Astrocyte (in vitro differentiated cells and primary cell): ENCODE measurements around the gene GTPBP3. TPM values are rescaled to one million over a fixed set of nuclear protein-coding genes. Genes with fewer than 3 reads are reported as not detected.

ENCODE experiments used
- DNase-seq: peaks from one replicate; pipeline ENCODE4 v3.0.0-alpha.2; 2010; ENCODE audit warnings: low read depth
- FAIRE-seq: peaks from 2 replicates; lab custom pipeline; 2011; peaks lifted over from hg19 to GRCh38; lab: Jason Lieb, UNC
- H2AFZ ChIP-seq: 2 replicates; pipeline ENCODE4 v1.6.0; 2012; ENCODE audit warnings: low read depth, low read length, inconsistent platforms
- H3K27ac ChIP-seq: 2 replicates; pipeline ENCODE4 v1.5.1; 2011; ENCODE audit warnings: low read depth, low read length, inconsistent platforms
- H3K27me3 ChIP-seq: 2 replicates; pipeline ENCODE4 v1.6.0; 2011; ENCODE audit warnings: low read length, inconsistent platforms; ENCODE audit not compliant: insufficient read depth
- H3K36me3 ChIP-seq: 2 replicates; pipeline ENCODE4 v1.5.1; 2011; ENCODE audit warnings: low read length, inconsistent platforms; ENCODE audit not compliant: insufficient read depth
- H3K4me1 ChIP-seq: 2 replicates; pipeline ENCODE4 v1.5.1; 2011; ENCODE audit warnings: low read length, inconsistent platforms; ENCODE audit not compliant: insufficient read depth
- H3K4me2 ChIP-seq: 2 replicates; pipeline ENCODE4 v1.6.0; 2012; ENCODE audit warnings: low read length, inconsistent platforms
- H3K4me3 ChIP-seq: 2 replicates; pipeline ENCODE4 v1.5.1; 2011; ENCODE audit warnings: low read depth, mild to moderate bottlenecking, low read length, inconsistent platforms; ENCODE audit not compliant: insufficient read depth
- H3K79me2 ChIP-seq: 2 replicates; pipeline ENCODE4 v1.6.0; 2012; ENCODE audit warnings: mild to moderate bottlenecking, low read length, inconsistent platforms; ENCODE audit not compliant: insufficient read depth
- H3K9ac ChIP-seq: 2 replicates; pipeline ENCODE4 v1.6.0; 2012; ENCODE audit warnings: mild to moderate bottlenecking, low read length, inconsistent platforms
- H3K9me3 ChIP-seq: 2 replicates; pipeline ENCODE4 v1.5.1; 2012; ENCODE audit warnings: low read depth, mild to moderate bottlenecking, low read length, inconsistent platforms; ENCODE audit not compliant: insufficient read depth
- H4K20me1 ChIP-seq: 2 replicates; pipeline ENCODE4 v1.6.0; 2012; ENCODE audit warnings: low read length, inconsistent platforms; ENCODE audit not compliant: insufficient read depth
- H3K27ac Mint-ChIP-seq: one replicate; pipeline ENCODE4 v1.8.0; 2021; ENCODE audit warnings: mild to moderate bottlenecking, mixed read lengths; ENCODE audit not compliant: unreplicated experiment
- H3K27me3 Mint-ChIP-seq: one replicate; pipeline ENCODE4 v1.8.0; 2021; ENCODE audit warnings: low read depth, mixed read lengths; ENCODE audit not compliant: unreplicated experiment
- H3K36me3 Mint-ChIP-seq: one replicate; pipeline ENCODE4 v1.8.0; 2021; ENCODE audit warnings: low read depth, mixed read lengths; ENCODE audit not compliant: unreplicated experiment
- H3K4me1 Mint-ChIP-seq: one replicate; pipeline ENCODE4 v1.8.0; 2021; ENCODE audit warnings: low read depth, mixed read lengths; ENCODE audit not compliant: unreplicated experiment
- H3K4me3 Mint-ChIP-seq: one replicate; pipeline ENCODE4 v1.8.0; 2021; ENCODE audit warnings: mild to moderate bottlenecking, moderate library complexity, mixed read lengths; ENCODE audit not compliant: unreplicated experiment
- H3K9me3 Mint-ChIP-seq: one replicate; pipeline ENCODE4 v1.8.0; 2021; ENCODE audit warnings: mild to moderate bottlenecking, mixed read lengths; ENCODE audit not compliant: unreplicated experiment
- EZH2 ChIP-seq: IDR thresholded peaks from 2 replicates; pipeline ENCODE4 v1.6.1; 2012; ENCODE audit warnings: mild to moderate bottlenecking, low read length, inconsistent platforms; ENCODE audit not compliant: insufficient read depth
- total RNA-seq: library from RNA; stranded (reverse); gene quantifications from 2 replicates; pipeline ENCODE4 v1.2.1, GENCODE V29; 2021
- TF ChIP-seq, protein P1 (sequence below): IDR thresholded peaks from 2 replicates; pipeline ENCODE4 v1.5.1; 2011; ENCODE audit warnings: low read depth, mild to moderate bottlenecking, inconsistent platforms, low read length, moderate library complexity; ENCODE audit not compliant: insufficient read depth

Gene GTPBP3
- total RNA-seq, 1 donor from 2014 or later = 21.7 TPM

DNA sequence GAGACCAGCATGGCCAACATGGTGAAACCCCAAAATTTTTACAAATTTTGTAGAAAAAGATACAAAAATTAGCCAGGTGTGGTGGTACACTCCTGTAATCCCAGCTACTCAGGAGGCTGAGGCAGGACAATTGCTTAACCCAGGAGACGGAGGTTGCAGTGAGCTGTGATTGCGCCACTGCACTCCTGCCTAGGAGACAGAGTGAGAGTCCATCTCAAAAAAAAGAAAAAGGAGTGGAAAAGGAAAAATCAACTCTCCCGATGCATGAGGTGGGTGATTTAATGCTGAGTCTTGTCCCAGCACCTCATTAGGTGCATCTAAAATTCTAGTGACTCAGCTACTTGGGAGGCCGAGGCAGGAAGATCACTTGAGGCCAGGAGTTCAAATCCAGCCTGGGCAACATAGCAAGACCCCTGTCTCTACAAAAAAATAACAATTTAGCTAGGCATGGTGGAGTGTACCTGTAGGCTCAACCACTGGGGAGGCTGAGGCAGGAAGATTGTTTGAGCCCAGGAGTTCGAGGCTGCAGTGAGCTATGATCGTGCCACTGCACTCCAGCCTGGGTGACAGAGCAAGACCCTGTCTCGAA, 19.8 kb downstream of the GTPBP3 start:
- Histone ChIP-seq H3K27me3 (no peaks in the 10 kb centered on the region), H3K9ac (no peak overlapping the region), H3K79me2 (no peaks in the 10 kb centered on the region), H4K20me1 (no peaks in the 10 kb centered on the region), H2AFZ (no peak overlapping the region), H3K4me1 (peaks cover 8% of the 10 kb centered on the region), H3K4me3 (no peak overlapping the region), H3K27ac (no peak overlapping the region), H3K4me2 (no peak overlapping the region), H3K36me3 (no peaks in the 10 kb centered on the region), H3K9me3 (no peaks in the 10 kb centered on the region)
- Mint-ChIP-seq H3K4me1 (no peaks in the 10 kb centered on the region), H3K27ac (no peak overlapping the region), H3K36me3 (peaks cover 3% of the 10 kb centered on the region), H3K9me3 (peaks cover 5% of the 10 kb centered on the region), H3K27me3 (peaks cover 28% of the 10 kb centered on the region), H3K4me3 (no peak overlapping the region)
- DNase-seq = no peak
- no peak for TF ChIP-seq EZH2
- TF ChIP-seq, protein P1, sequence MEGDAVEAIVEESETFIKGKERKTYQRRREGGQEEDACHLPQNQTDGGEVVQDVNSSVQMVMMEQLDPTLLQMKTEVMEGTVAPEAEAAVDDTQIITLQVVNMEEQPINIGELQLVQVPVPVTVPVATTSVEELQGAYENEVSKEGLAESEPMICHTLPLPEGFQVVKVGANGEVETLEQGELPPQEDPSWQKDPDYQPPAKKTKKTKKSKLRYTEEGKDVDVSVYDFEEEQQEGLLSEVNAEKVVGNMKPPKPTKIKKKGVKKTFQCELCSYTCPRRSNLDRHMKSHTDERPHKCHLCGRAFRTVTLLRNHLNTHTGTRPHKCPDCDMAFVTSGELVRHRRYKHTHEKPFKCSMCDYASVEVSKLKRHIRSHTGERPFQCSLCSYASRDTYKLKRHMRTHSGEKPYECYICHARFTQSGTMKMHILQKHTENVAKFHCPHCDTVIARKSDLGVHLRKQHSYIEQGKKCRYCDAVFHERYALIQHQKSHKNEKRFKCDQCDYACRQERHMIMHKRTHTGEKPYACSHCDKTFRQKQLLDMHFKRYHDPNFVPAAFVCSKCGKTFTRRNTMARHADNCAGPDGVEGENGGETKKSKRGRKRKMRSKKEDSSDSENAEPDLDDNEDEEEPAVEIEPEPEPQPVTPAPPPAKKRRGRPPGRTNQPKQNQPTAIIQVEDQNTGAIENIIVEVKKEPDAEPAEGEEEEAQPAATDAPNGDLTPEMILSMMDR = no peak
- no peak for FAIRE-seq

DNA sequence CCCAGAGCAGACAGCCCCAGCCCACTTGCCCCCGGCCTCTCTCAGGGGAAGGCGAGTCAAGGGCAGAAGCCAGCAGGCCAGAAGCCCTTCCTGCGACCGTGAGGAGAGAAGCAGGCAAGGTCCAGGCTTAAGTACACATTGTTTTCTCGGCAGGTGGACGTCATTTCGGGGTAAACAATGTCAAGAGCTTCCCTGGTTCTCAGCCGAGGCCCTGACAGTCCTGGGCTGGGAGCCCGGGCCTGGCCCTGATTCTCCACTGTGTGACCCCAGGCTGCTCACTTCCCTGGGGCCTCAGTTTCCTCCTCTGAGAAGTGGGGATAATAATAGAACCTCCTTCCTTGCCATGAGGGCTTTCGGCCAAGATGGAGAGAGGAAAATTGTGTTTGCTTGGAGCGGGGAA, 20.4 kb downstream of the GTPBP3 start:
- no peaks in the 10 kb centered on the region for H3K9me3 ChIP-seq
- no peak overlapping the region for H3K4me3 ChIP-seq
- Mint-ChIP-seq H3K4me3 (no peak overlapping the region), H3K27me3 (peaks cover 30% of the 10 kb centered on the region), H3K36me3 (peaks cover 3% of the 10 kb centered on the region), H3K4me1 (no peaks in the 10 kb centered on the region), H3K27ac (no peak overlapping the region), H3K9me3 (peaks cover 5% of the 10 kb centered on the region)
- TF ChIP-seq, protein P1 = no peak
- no peak for TF ChIP-seq EZH2
- H3K27ac ChIP-seq = no peak overlapping the region
- H3K4me1 ChIP-seq = peaks cover 8% of the 10 kb centered on the region
- no peak overlapping the region for H3K9ac ChIP-seq
- H3K36me3 ChIP-seq = no peaks in the 10 kb centered on the region
- no peak for FAIRE-seq
- no peak overlapping the region for H3K4me2 ChIP-seq
- no peaks in the 10 kb centered on the region for H4K20me1 ChIP-seq
- no peak for DNase-seq
- no peaks in the 10 kb centered on the region for H3K79me2 ChIP-seq
- H2AFZ ChIP-seq = no peak overlapping the region
- H3K27me3 ChIP-seq = no peaks in the 10 kb centered on the region

DNA sequence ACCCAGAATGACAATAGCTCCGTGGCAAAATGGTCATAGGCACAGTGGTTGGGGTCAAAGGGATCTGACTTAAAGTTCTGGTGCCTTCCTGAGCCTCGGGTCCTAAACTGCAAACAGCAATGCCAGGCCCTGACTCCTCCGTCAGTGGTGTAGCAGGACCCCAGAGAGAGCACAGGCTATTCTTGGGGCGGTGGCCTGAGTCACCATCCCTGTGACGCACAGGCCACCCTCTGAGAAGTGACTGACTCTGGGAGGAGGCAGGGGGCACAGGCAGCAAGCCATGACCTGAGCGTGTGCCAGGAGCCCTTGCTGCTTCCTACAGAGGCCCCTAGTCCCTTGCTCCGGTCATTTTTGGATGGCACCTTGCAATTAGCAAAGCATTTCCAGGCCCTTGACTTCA, 21.0 kb downstream of the GTPBP3 start:
- no peaks in the 10 kb centered on the region for H3K4me1 Mint-ChIP-seq
- Histone ChIP-seq H3K27ac (no peak overlapping the region), H3K9me3 (no peaks in the 10 kb centered on the region), H3K27me3 (no peaks in the 10 kb centered on the region), H2AFZ (peak overlapping the region; percentile 23), H3K4me2 (peak overlapping the region; percentile 6), H3K4me1 (peaks cover 8% of the 10 kb centered on the region), H3K9ac (no peak overlapping the region), H3K4me3 (no peak overlapping the region), H3K36me3 (no peaks in the 10 kb centered on the region), H3K79me2 (no peaks in the 10 kb centered on the region), H4K20me1 (no peaks in the 10 kb centered on the region)
- TF ChIP-seq, protein P1 = no peak
- no peak for TF ChIP-seq EZH2
- FAIRE-seq (no peak), DNase-seq (no peak)
- peaks cover 3% of the 10 kb centered on the region for H3K36me3 Mint-ChIP-seq
- H3K27ac Mint-ChIP-seq = no peak overlapping the region
- H3K9me3 Mint-ChIP-seq = peaks cover 4% of the 10 kb centered on the region
- H3K27me3 Mint-ChIP-seq = peaks cover 26% of the 10 kb centered on the region
- no peak overlapping the region for H3K4me3 Mint-ChIP-seq
